Neural progenitor cell (in vitro differentiated cells): ENCODE measurements around the gene PPP2R5C. TPM values are rescaled to one million over a fixed set of nuclear protein-coding genes. Genes with fewer than 3 reads are reported as not detected.
A peak's percentile ranks its signal among the peaks of the same experiment; 100 is the strongest.

ENCODE experiments used
- DNase-seq: peaks from one replicate; pipeline ENCODE4 v3.0.0-alpha.2; 2016; ENCODE audit warnings: low spot score
- H2AFZ ChIP-seq: fragments of 200-600 bp; sonication (generic); replicated peaks from 2 replicates; pipeline ENCODE4 v1.6.1; 2016; ENCODE audit warnings: antibody characterized with exemption
- H3F3A ChIP-seq: fragments of 200-600 bp; sonication (generic); 2 replicates; pipeline ENCODE4 v1.6.1; 2016; ENCODE audit warnings: antibody characterized with exemption, low read depth
- H3K27ac ChIP-seq: fragments of 200-600 bp; sonication (generic); 2 replicates; pipeline ENCODE4 v1.5.1; 2016; ENCODE audit warnings: mild to moderate bottlenecking
- H3K27me3 ChIP-seq: fragments of 200-600 bp; sonication (generic); 2 replicates; pipeline ENCODE4 v1.6.1; 2016; ENCODE audit warnings: mild to moderate bottlenecking, moderate library complexity
- H3K36me3 ChIP-seq: fragments of 200-600 bp; sonication (generic); 2 replicates; pipeline ENCODE4 v1.5.1; 2016
- H3K4me1 ChIP-seq: fragments of 200-600 bp; sonication (generic); 2 replicates; pipeline ENCODE4 v1.6.1; 2016; ENCODE audit warnings: mixed run types
- H3K4me2 ChIP-seq: fragments of 200-600 bp; sonication (generic); 2 replicates; pipeline ENCODE4 v1.6.1; 2016
- H3K4me3 ChIP-seq: fragments of 200-600 bp; sonication (generic); 2 replicates; pipeline ENCODE4 v1.5.1; 2016
- H3K79me2 ChIP-seq: fragments of 200-600 bp; sonication (generic); 2 replicates; pipeline ENCODE4 v1.6.1; 2016; ENCODE audit warnings: low read depth
- H3K9ac ChIP-seq: fragments of 200-600 bp; sonication (generic); 2 replicates; pipeline ENCODE4 v1.6.1; 2016
- H3K9me3 ChIP-seq: fragments of 200-600 bp; sonication (generic); 2 replicates; pipeline ENCODE4 v1.5.1; 2016; ENCODE audit warnings: low read depth
- H4K20me1 ChIP-seq: fragments of 200-600 bp; sonication (generic); 2 replicates; pipeline ENCODE4 v1.6.1; 2016; ENCODE audit warnings: low read depth
- H3K27ac Mint-ChIP-seq: 3 replicates; pipeline ENCODE4 v1.8.0; 2021; ENCODE audit warnings: mixed read lengths
- H3K27me3 Mint-ChIP-seq: 2 replicates; pipeline ENCODE4 v1.8.0; 2022; ENCODE audit warnings: low read depth, mild to moderate bottlenecking, inconsistent platforms, moderate library complexity, mixed read lengths; ENCODE audit not compliant: insufficient read depth
- H3K36me3 Mint-ChIP-seq: 3 replicates; pipeline ENCODE4 v1.8.0; 2021; ENCODE audit warnings: mixed read lengths
- H3K4me1 Mint-ChIP-seq: 3 replicates; pipeline ENCODE4 v1.8.0; 2021; ENCODE audit warnings: mixed read lengths
- H3K4me3 Mint-ChIP-seq: 3 replicates; pipeline ENCODE4 v1.8.0; 2021; ENCODE audit warnings: mild to moderate bottlenecking, moderate library complexity, mixed read lengths
- H3K9me3 Mint-ChIP-seq: 3 replicates; pipeline ENCODE4 v1.8.0; 2020; ENCODE audit warnings: mixed read lengths
- EZH2 ChIP-seq: fragments of 200-600 bp; sonication (generic); IDR thresholded peaks from 2 replicates; pipeline ENCODE4 v1.6.1; 2017; ENCODE audit warnings: antibody characterized with exemption, mild to moderate bottlenecking, moderate library complexity
- EZH2phosphoT487 ChIP-seq: fragments of 200-600 bp; sonication (generic); IDR thresholded peaks from 2 replicates; pipeline ENCODE4 v1.6.1; 2017; ENCODE audit warnings: antibody characterized with exemption
- total RNA-seq: library from RNA; depleted of rRNA; stranded (reverse); fragments of >200 nt; gene quantifications from 2 replicates; pipeline ENCODE4 v1.2.3, GENCODE V29; 2015; ENCODE audit warnings: low replicate concordance
- TF ChIP-seq, protein P1 (sequence below): fragments of 200-600 bp; sonication (generic); IDR thresholded peaks from 2 replicates; pipeline ENCODE4 v1.5.1; 2017; ENCODE audit warnings: antibody characterized with exemption, mild to moderate bottlenecking

Gene PPP2R5C
- total RNA-seq, 1 donor from 2014 or later: 183 TPM

DNA sequence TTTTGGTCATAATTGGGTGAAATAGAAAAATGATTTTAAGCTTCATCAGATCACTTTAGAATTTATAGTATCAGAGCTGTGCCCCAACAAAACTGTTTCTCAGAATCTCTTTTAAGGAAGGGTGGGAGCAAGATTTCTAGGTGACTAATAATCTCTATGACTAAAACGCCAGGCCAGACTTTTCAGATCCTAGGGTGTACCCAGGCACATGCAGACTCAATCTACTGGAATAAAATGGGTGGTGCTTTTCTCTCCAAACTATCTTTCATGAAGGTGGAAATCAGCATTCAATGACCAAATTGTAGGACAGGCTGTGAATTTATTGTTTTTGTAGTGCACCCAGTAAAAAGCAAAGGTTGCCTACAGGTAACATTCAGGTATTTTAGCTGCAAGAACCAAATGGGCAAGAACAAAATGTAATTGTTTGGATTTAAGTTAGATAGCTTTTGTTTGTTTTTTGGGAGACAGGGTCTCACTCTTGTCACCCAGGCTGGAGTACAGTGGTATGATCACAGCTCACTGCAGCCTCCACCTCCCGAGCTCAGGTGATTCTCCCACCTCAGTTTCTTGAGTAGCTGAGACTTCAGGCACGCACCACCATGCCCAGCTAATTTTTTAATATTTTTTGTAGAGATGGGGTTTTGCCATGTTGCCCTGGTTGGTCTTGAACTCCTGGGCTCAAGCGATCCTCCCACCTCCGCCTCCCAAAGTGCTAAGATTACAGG lies 49.5 kb downstream of the PPP2R5C start:
- peak overlapping the region; percentile 22 for H3K27ac Mint-ChIP-seq
- Histone ChIP-seq H2AFZ (no peak overlapping the region), H3K27me3 (no peaks in the 10 kb centered on the region), H3K4me2 (peak overlapping the region; percentile 98), H3K4me3 (peak overlapping the region; percentile 75), H3K9ac (peak overlapping the region; percentile 88), H4K20me1 (peaks cover 43% of the 10 kb centered on the region), H3K79me2 (peaks cover 62% of the 10 kb centered on the region), H3K36me3 (no peaks in the 10 kb centered on the region), H3K4me1 (peaks cover 32% of the 10 kb centered on the region), H3F3A (peaks cover 31% of the 10 kb centered on the region), H3K9me3 (no peaks in the 10 kb centered on the region), H3K27ac (no peak overlapping the region)
- DNase-seq: no peak
- H3K9me3 Mint-ChIP-seq: no peaks in the 10 kb centered on the region
- H3K36me3 Mint-ChIP-seq: peaks cover 8% of the 10 kb centered on the region
- peak overlapping the region; percentile 95 for H3K4me3 Mint-ChIP-seq
- peaks cover 6% of the 10 kb centered on the region for H3K27me3 Mint-ChIP-seq
- H3K4me1 Mint-ChIP-seq: peaks cover 38% of the 10 kb centered on the region
- TF ChIP-seq, protein P1, sequence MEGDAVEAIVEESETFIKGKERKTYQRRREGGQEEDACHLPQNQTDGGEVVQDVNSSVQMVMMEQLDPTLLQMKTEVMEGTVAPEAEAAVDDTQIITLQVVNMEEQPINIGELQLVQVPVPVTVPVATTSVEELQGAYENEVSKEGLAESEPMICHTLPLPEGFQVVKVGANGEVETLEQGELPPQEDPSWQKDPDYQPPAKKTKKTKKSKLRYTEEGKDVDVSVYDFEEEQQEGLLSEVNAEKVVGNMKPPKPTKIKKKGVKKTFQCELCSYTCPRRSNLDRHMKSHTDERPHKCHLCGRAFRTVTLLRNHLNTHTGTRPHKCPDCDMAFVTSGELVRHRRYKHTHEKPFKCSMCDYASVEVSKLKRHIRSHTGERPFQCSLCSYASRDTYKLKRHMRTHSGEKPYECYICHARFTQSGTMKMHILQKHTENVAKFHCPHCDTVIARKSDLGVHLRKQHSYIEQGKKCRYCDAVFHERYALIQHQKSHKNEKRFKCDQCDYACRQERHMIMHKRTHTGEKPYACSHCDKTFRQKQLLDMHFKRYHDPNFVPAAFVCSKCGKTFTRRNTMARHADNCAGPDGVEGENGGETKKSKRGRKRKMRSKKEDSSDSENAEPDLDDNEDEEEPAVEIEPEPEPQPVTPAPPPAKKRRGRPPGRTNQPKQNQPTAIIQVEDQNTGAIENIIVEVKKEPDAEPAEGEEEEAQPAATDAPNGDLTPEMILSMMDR: no peak
- TF ChIP-seq EZH2phosphoT487 (no peak), EZH2 (no peak)

DNA sequence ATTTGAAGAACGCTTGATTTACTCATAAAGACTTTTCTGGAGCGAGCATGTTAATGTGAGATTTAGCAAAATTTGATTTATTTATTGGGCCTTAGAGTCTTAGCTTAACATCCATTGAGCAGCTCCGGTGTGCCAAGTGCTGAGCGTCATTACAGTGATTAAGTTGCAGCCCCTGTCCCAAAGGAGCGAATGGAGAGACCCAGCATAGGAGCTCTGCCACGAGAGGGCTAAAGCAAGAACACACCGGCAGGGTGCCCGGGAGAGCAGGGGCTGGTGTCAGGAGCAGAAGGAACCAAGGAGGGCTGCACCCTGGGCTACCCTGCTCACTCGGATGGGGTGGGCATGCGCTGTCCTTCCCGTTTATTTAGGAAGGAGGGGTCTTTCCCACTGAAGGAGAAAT lies 50.6 kb downstream of the PPP2R5C start:
- Histone ChIP-seq H3K4me3 (peak overlapping the region; percentile 75), H3K4me2 (peak overlapping the region; percentile 98), H3K27ac (no peak overlapping the region), H3F3A (peaks cover 31% of the 10 kb centered on the region), H4K20me1 (peaks cover 50% of the 10 kb centered on the region), H3K4me1 (peaks cover 32% of the 10 kb centered on the region), H3K9me3 (no peaks in the 10 kb centered on the region), H3K27me3 (no peaks in the 10 kb centered on the region), H2AFZ (no peak overlapping the region), H3K36me3 (no peaks in the 10 kb centered on the region), H3K9ac (no peak overlapping the region), H3K79me2 (peaks cover 72% of the 10 kb centered on the region)
- Mint-ChIP-seq H3K9me3 (no peaks in the 10 kb centered on the region), H3K4me1 (peaks cover 38% of the 10 kb centered on the region), H3K36me3 (peaks cover 8% of the 10 kb centered on the region), H3K27ac (peak overlapping the region; percentile 73), H3K4me3 (peak overlapping the region; percentile 59), H3K27me3 (peaks cover 6% of the 10 kb centered on the region)
- no peak for DNase-seq
- TF ChIP-seq EZH2 (no peak), EZH2phosphoT487 (no peak)
- TF ChIP-seq, protein P1: no peak

- H3K4me1 Mint-ChIP-seq: peaks cover 29% of the 10 kb centered on the region
- Histone ChIP-seq H3K4me1 (peaks cover 24% of the 10 kb centered on the region), H2AFZ (no peak overlapping the region), H3K4me3 (no peak overlapping the region), H3K36me3 (no peaks in the 10 kb centered on the region), H3F3A (peaks cover 19% of the 10 kb centered on the region), H3K27ac (no peak overlapping the region), H3K79me2 (peaks cover 84% of the 10 kb centered on the region), H3K27me3 (no peaks in the 10 kb centered on the region), H3K9me3 (no peaks in the 10 kb centered on the region), H3K4me2 (no peak overlapping the region), H4K20me1 (peaks cover 58% of the 10 kb centered on the region), H3K9ac (no peak overlapping the region)
- no peak overlapping the region for H3K4me3 Mint-ChIP-seq
- TF ChIP-seq, protein P1: no peak
- TF ChIP-seq EZH2: no peak
- no peak for TF ChIP-seq EZH2phosphoT487
- H3K27ac Mint-ChIP-seq: no peak overlapping the region
- H3K27me3 Mint-ChIP-seq: peaks cover 6% of the 10 kb centered on the region
- DNase-seq: no peak
- no peaks in the 10 kb centered on the region for H3K9me3 Mint-ChIP-seq
- peaks cover 8% of the 10 kb centered on the region for H3K36me3 Mint-ChIP-seq
Measured at GRCh38 chr14:101813171-101813759, 51.8 kb downstream of the PPP2R5C start.
